Neural progenitor cell (in vitro differentiated cells): ENCODE results near the gene KLHDC7B.

Experiments
- CTCF ChIP-seq: fragments of 200-600 bp; sonication (generic); IDR thresholded peaks from 2 replicates; pipeline ENCODE4 v1.5.1; 2017; ENCODE audit warnings: antibody characterized with exemption, mild to moderate bottlenecking
- EZH2 ChIP-seq: fragments of 200-600 bp; sonication (generic); IDR thresholded peaks from 2 replicates; pipeline ENCODE4 v1.6.1; 2017; ENCODE audit warnings: antibody characterized with exemption, mild to moderate bottlenecking, moderate library complexity
- EZH2phosphoT487 ChIP-seq: fragments of 200-600 bp; sonication (generic); IDR thresholded peaks from 2 replicates; pipeline ENCODE4 v1.6.1; 2017; ENCODE audit warnings: antibody characterized with exemption

DNA sequence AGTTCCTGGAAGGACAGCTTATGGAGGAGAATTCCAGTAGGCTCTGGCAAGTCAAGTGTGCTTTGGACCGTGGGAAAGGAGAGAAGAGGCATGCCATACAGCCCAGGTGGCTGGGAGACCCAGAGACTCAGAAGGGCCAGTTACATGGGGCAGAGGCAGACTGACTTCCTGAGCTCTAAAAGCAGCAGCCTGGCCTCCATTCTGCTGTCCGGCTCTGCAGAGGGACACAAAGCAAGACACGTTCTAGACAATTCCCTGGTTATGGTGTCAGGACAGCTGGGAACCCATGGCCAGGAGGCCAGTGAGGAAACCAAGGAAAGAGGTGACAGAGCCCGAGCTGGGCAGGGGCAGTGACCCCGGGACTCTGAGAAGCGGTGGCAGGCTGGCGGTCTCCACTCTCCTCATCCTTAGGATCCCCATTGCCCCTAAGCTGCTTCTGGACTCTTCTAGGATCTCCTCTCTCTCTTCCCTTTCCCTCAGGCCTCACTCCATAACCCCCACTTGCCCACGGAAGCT lies 29.8 kb downstream of the KLHDC7B start:
- TF ChIP-seq CTCF = no peak
- no peak for TF ChIP-seq EZH2phosphoT487
- TF ChIP-seq EZH2 = no peak
